WTC11 (cell line): Measurements from ENCODE around the gene ZNF276.

Experiments used
- ATF1 ChIP-seq: sonication (generic); formaldehyde crosslinking; IDR thresholded peaks from 2 replicates; pipeline ENCODE4 v1.8.1; 2023; ENCODE audit warnings: mild to moderate bottlenecking, moderate library complexity, missing genetic modification reagents
- ATF3 ChIP-seq: sonication (generic); formaldehyde crosslinking; conservative IDR thresholded peaks from 2 replicates; pipeline ENCODE4 v1.8.1; 2022; ENCODE audit warnings: mild to moderate bottlenecking, missing genetic modification reagents
- CTCF ChIP-seq: fragments of 200-600 bp; IDR thresholded peaks from 2 replicates; pipeline ENCODE4 v1.8.0; 2022; ENCODE audit warnings: antibody characterized with exemption
- IRF1 ChIP-seq: sonication (generic); formaldehyde crosslinking; IDR thresholded peaks from 2 replicates; pipeline ENCODE4 v1.8.0; 2023; ENCODE audit warnings: missing genetic modification reagents
- NFYB ChIP-seq: sonication (generic); formaldehyde crosslinking; conservative IDR thresholded peaks from 2 replicates; pipeline ENCODE4 v1.8.0; 2022; ENCODE audit warnings: low read depth, missing genetic modification reagents
- TEAD4 ChIP-seq: sonication (generic); formaldehyde crosslinking; IDR thresholded peaks from 2 replicates; pipeline ENCODE4 v1.8.0; 2022; ENCODE audit warnings: mild to moderate bottlenecking, missing genetic modification reagents
- ZNF138 ChIP-seq: sonication (generic); formaldehyde crosslinking; conservative IDR thresholded peaks from 2 replicates; pipeline ENCODE4 v1.8.1; 2022; ENCODE audit warnings: mild to moderate bottlenecking, moderate library complexity, missing genetic modification reagents

DNA sequence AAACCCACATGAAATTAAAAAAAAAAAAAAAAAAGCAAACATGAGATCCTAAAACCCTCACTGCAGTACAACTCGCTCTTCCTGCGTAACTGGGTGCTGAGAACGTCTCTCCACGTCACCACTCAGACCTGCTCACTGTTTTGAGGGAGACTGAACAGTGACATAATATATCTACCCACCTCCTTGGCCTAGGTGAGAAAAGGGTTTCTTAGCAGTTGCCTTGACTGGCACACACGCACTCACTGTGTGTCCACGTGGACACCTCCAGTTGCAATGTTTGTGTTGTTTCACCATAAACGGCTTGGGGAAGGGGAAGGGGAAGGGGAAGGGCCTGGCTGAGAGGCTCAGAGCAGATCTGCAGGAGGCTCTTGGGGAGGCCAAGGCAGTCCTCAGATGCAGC, 63.1 kb downstream of the ZNF276 start:
- TF ChIP-seq TEAD4 (CRISPR knock-in tag) (no peak), CTCF (no peak), ATF1 (no peak), IRF1 (no peak), ATF3 (no peak), NFYB (no peak), ZNF138 (CRISPR knock-in tag) (no peak)
